H9 (cell line): ENCODE data around the gene TTC39C. TPM values are rescaled to one million over a fixed set of nuclear protein-coding genes. Genes with fewer than 3 reads are reported as not detected.

Source experiments
- DNase-seq: peaks from one replicate; pipeline ENCODE4 v3.0.0-alpha.2; 2017
- H2AFZ ChIP-seq: one replicate; pipeline ENCODE4 v1.6.1; 2013; ENCODE audit warnings: mild to moderate bottlenecking, low read length, control low read depth, moderate library complexity
- H2AK5ac ChIP-seq: 2 replicates; pipeline ENCODE4 v1.6.1; 2013; ENCODE audit warnings: low read length, control low read depth, mixed read lengths; ENCODE audit not compliant: insufficient read length
- H2BK120ac ChIP-seq: one replicate; pipeline ENCODE4 v1.6.1; 2013; ENCODE audit warnings: low read depth, mild to moderate bottlenecking, low read length, control low read depth, inconsistent platforms; ENCODE audit not compliant: poor library complexity, severe bottlenecking
- H2BK12ac ChIP-seq: 2 replicates; pipeline ENCODE4 v1.6.1; 2013; ENCODE audit warnings: low read length, control low read depth, mixed read lengths, low read depth; ENCODE audit not compliant: insufficient read length
- H2BK15ac ChIP-seq: 2 replicates; pipeline ENCODE4 v1.6.1; 2013; ENCODE audit warnings: low read depth, low read length, control low read depth
- H2BK20ac ChIP-seq: one replicate; pipeline ENCODE4 v1.6.1; 2013; ENCODE audit warnings: low read depth, mild to moderate bottlenecking, low read length, control low read depth, inconsistent platforms; ENCODE audit not compliant: poor library complexity, severe bottlenecking
- H2BK5ac ChIP-seq: 2 replicates; pipeline ENCODE4 v1.6.1; 2013; ENCODE audit warnings: low read length, control low read depth, mixed read lengths; ENCODE audit not compliant: insufficient read length
- H3K14ac ChIP-seq: 2 replicates; pipeline ENCODE4 v1.6.1; 2013; ENCODE audit warnings: low read length, control low read depth; ENCODE audit not compliant: insufficient read depth
- H3K18ac ChIP-seq: 2 replicates; pipeline ENCODE4 v1.6.1; 2013; ENCODE audit warnings: low read depth, mild to moderate bottlenecking, mixed read lengths, low read length, control low read depth; ENCODE audit not compliant: insufficient read length
- H3K23ac ChIP-seq: 2 replicates; pipeline ENCODE4 v1.6.1; 2013; ENCODE audit warnings: low read length, control low read depth, mixed read lengths, low read depth; ENCODE audit not compliant: insufficient read length
- H3K23me2 ChIP-seq: 2 replicates; pipeline ENCODE4 v1.6.1; 2013; ENCODE audit warnings: low read depth, mild to moderate bottlenecking, mixed read lengths, low read length, control low read depth; ENCODE audit not compliant: insufficient read length, poor library complexity, severe bottlenecking
- H3K27ac ChIP-seq: 2 replicates; pipeline ENCODE4 v1.5.1; 2013; ENCODE audit warnings: low read length, control low read depth, mixed read lengths, low read depth; ENCODE audit not compliant: insufficient read length
- H3K27me3 ChIP-seq: 2 replicates; pipeline ENCODE4 v1.6.1; 2013; ENCODE audit warnings: low read length, control low read depth, inconsistent platforms; ENCODE audit not compliant: insufficient read depth
- H3K4ac ChIP-seq: 2 replicates; pipeline ENCODE4 v1.6.1; 2013; ENCODE audit warnings: low read depth, mild to moderate bottlenecking, control low read depth, inconsistent platforms, low read length, moderate library complexity
- H3K4me1 ChIP-seq: 2 replicates; pipeline ENCODE4 v1.6.1; 2013; ENCODE audit warnings: low read length, control low read depth, inconsistent platforms; ENCODE audit not compliant: insufficient read depth
- H3K4me2 ChIP-seq: 2 replicates; pipeline ENCODE4 v1.6.1; 2013; ENCODE audit warnings: low read length, control low read depth, mixed read lengths; ENCODE audit not compliant: insufficient read length, insufficient read depth
- H3K56ac ChIP-seq: 2 replicates; pipeline ENCODE4 v1.6.1; 2013; ENCODE audit warnings: low read depth, mild to moderate bottlenecking, mixed read lengths, low read length, control low read depth; ENCODE audit not compliant: insufficient read length
- H3K79me1 ChIP-seq: 2 replicates; pipeline ENCODE4 v1.6.1; 2013; ENCODE audit warnings: low read depth, mild to moderate bottlenecking, moderate library complexity, low read length, control low read depth, inconsistent platforms; ENCODE audit not compliant: insufficient read depth, poor library complexity, severe bottlenecking
- H3K79me2 ChIP-seq: 2 replicates; pipeline ENCODE4 v1.6.1; 2013; ENCODE audit warnings: low read length, control low read depth, inconsistent platforms; ENCODE audit not compliant: insufficient read depth
- H3K9ac ChIP-seq: 2 replicates; pipeline ENCODE4 v1.6.1; 2013; ENCODE audit warnings: low read length, control low read depth, mixed read lengths; ENCODE audit not compliant: insufficient read length; ENCODE audit errors: extremely low read depth
- H3K9me3 ChIP-seq: one replicate; pipeline ENCODE4 v1.6.1; 2013; ENCODE audit warnings: low read depth, low read length, inconsistent platforms; ENCODE audit not compliant: control insufficient read depth
- H3T11ph ChIP-seq: one replicate; pipeline ENCODE4 v1.6.1; 2013; ENCODE audit warnings: mild to moderate bottlenecking, low read length, control low read depth, inconsistent platforms
- H4K20me1 ChIP-seq: one replicate; pipeline ENCODE4 v1.6.1; 2013; ENCODE audit not compliant: control insufficient read depth, insufficient read length, insufficient read depth
- H4K5ac ChIP-seq: 2 replicates; pipeline ENCODE4 v1.6.1; 2013; ENCODE audit warnings: low read depth, mild to moderate bottlenecking, mixed read lengths, low read length, control low read depth; ENCODE audit not compliant: insufficient read length
- H4K8ac ChIP-seq: replicated peaks from 2 replicates; pipeline ENCODE4 v1.6.1; 2013; ENCODE audit warnings: low read length, control low read depth, mixed read lengths, low read depth; ENCODE audit not compliant: insufficient read length
- H4K91ac ChIP-seq: 2 replicates; pipeline ENCODE4 v1.6.1; 2013; ENCODE audit warnings: low read depth, mild to moderate bottlenecking, moderate library complexity, mixed read lengths, low read length, control low read depth; ENCODE audit not compliant: insufficient read length
- H3K27ac Mint-ChIP-seq, 3 experiments: 2 replicates in 2 of 3; 3 replicates in 1 of 3; pipeline ENCODE4 v1.8.0; 2020 to 2021; ENCODE audit warnings: mixed read lengths in 3 of 3, mild to moderate bottlenecking in 1 of 3, moderate library complexity in 1 of 3
- H3K27me3 Mint-ChIP-seq: 2 replicates; pipeline ENCODE4 v1.8.0; 2021; ENCODE audit warnings: low read depth, mild to moderate bottlenecking, moderate library complexity, mixed read lengths
- H3K36me3 Mint-ChIP-seq, 3 experiments: 2 replicates in 2 of 3; 3 replicates in 1 of 3; pipeline ENCODE4 v1.8.0; 2020 to 2021; ENCODE audit warnings: low read depth in 3 of 3, mixed read lengths in 3 of 3; ENCODE audit not compliant: insufficient read depth in 1 of 3
- H3K4me1 Mint-ChIP-seq, 2 experiments: 2 replicates each; pipeline ENCODE4 v1.8.0; 2020; ENCODE audit warnings: mixed read lengths in 2 of 2
- H3K4me3 Mint-ChIP-seq, 2 experiments: 2 replicates in 1 of 2; 3 replicates in 1 of 2; pipeline ENCODE4 v1.8.0; 2020 to 2021; ENCODE audit warnings: mild to moderate bottlenecking in 2 of 2, mixed read lengths in 2 of 2, moderate library complexity in 1 of 2
- H3K9me3 Mint-ChIP-seq, 2 experiments: 2 replicates in 1 of 2; 3 replicates in 1 of 2; pipeline ENCODE4 v1.8.0; 2020; ENCODE audit warnings: mild to moderate bottlenecking in 2 of 2, mixed read lengths in 2 of 2, moderate library complexity in 1 of 2
- CTCF ChIP-seq: fragments of 200-600 bp; sonication (generic); conservative IDR thresholded peaks from 3 replicates; pipeline ENCODE4 v1.8.0; 2021; ENCODE audit warnings: antibody characterized with exemption, mild to moderate bottlenecking
- WGBS: extraction: QIAGEN DNeasy Blood & Tissue Kit; methylation state at CpG from one replicate; pipeline ENCODE4 v1.1.7; 2013; ENCODE audit warnings: missing lambda C conversion rate, low lambda C conversion rate, mixed read lengths; ENCODE audit not compliant: insufficient read length; ENCODE audit errors: extremely low coverage; 5-methylcytosine and 5-hydroxymethylcytosine counted together
- total RNA-seq: library from RNA; stranded (reverse); gene quantifications from 2 replicates; pipeline ENCODE4 v1.2.1, GENCODE V29; 2021

The TTC39C gene
- total RNA-seq, 1 experiment from 2014 or later: 18.0 TPM

GRCh38 chr18:23981369-23981980 lies 33.1 kb upstream of the TTC39C start:
- Histone ChIP-seq H3K27me3 (no peaks in the 10 kb centered on the region), H3K79me1 (no peaks in the 10 kb centered on the region), H4K20me1 (no peaks in the 10 kb centered on the region), H4K5ac (no peak overlapping the region), H3K23ac (no peak overlapping the region), H2BK12ac (no peak overlapping the region), H2AK5ac (no peak overlapping the region), H3K9me3 (no peaks in the 10 kb centered on the region), H3K56ac (no peak overlapping the region), H3K4ac (no peak overlapping the region), H3K9ac (no peak overlapping the region), H2BK15ac (no peak overlapping the region), H4K91ac (no peak overlapping the region), H3K14ac (no peak overlapping the region), H2BK120ac (no peak overlapping the region), H2AFZ (no peak overlapping the region), H3K79me2 (no peaks in the 10 kb centered on the region), H3T11ph (no peak overlapping the region), H3K4me1 (peaks cover 3% of the 10 kb centered on the region), H3K18ac (no peak overlapping the region), H3K4me2 (no peak overlapping the region), H2BK20ac (no peak overlapping the region), H3K23me2 (no peaks in the 10 kb centered on the region), H3K27ac (no peak overlapping the region), H4K8ac (no peak overlapping the region), H2BK5ac (no peak overlapping the region)
- Mint-ChIP-seq H3K4me1 (peaks cover 19% of the 10 kb centered on the region in 2 experiments), H3K27ac (no peak overlapping the region), H3K27me3 (no peaks in the 10 kb centered on the region; the same call in 1 of the 2 replicates), H3K9me3 (no peaks in the 10 kb centered on the region), H3K4me3 (no peak overlapping the region; a peak in 1 of 5 replicates), H3K36me3 (peaks cover 0 to 1% (median 0%) of the 10 kb centered on the region in 3 experiments; a peak in 1 of 7 replicates)
- TF ChIP-seq CTCF: no peak
- DNase-seq: no peak
- WGBS: no CpG with 5 or more reads among the region's 8 CpGs
